Measurements from ENCODE around the gene GATA6. TPM values are rescaled to one million over a fixed set of nuclear protein-coding genes. Genes with fewer than 3 reads are reported as not detected.

Gene GATA6
- 61.4 and 72.6 TPM in 2 replicates for total RNA-seq

DNA sequence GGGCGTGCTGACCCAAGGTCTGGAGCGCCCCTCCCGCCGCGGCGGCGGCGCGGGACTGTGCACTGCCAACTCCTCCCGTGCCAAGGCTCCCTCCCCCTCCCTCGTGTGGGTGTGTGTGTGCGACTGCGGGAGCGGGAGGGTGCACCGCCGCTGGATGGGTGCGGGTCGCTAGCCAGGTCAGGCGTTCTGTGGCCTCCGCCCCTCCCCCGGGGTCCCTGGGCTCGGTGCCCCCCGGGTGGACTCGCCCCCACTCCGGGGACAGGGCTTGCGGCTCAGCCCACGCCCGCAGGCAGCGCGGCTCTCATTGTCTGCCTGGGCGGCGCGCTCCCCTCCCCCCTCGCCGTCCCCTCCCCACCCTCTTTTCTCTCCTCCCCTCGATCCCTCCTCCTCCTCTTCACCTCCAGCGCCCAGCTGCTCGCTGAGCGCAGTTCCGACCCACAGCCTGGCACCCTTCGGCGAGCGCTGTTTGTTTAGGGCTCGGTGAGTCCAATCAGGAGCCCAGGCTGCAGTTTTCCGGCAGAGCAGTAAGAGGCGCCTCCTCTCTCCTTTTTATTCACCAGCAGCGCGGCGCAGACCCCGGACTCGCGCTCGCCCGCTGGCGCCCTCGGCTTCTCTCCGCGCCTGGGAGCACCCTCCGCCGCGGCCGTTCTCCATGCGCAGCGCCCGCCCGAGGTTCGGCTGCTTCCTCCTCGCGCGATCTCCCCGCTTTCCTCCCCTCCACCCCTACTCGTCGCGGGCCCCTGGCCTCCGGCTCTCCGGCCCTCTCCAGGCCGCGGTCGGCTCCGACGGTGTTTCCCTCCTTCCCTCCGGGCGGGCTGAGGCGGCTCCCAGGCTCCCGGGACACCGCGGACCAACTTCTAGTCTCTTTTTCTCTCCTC is at the start of gene GATA6:
Gene GATA6, plus strand, starts transcription at position 579 of the 878 bp plus-strand sequence. CDS start 1,556 bp downstream, outside the sequence.

Other genes with a start within 250 kb of the GATA6 start
- gene CTAGE1, start 248.3 kb downstream of the GATA6 start, total RNA-seq, result 0.16 TPM in 1 of 2 replicates, not detected in the other